H1 (cell line): ENCODE data around the gene PDZK1IP1. TPM values are rescaled to one million over a fixed set of nuclear protein-coding genes. Genes with fewer than 3 reads are reported as not detected.

Experiments used
- CTCF ChIA-PET: fragments of 300-600 bp; sonication (Branson Sonifier 250); formaldehyde crosslinking; loops from one replicate; lab custom pipeline; 2021; ENCODE audit not compliant: partially characterized antibody; lab: Charles Lee
- POLR2A ChIA-PET: fragments of 300-600 bp; sonication (Branson Sonifier 250); formaldehyde crosslinking; loops from one replicate; lab custom pipeline; 2021; ENCODE audit warnings: inconsistent platforms; ENCODE audit not compliant: partially characterized antibody; lab: Charles Lee
- DNase-seq, 2 experiments: peaks; one replicate each; pipeline versions ENCODE4 v3.0.0 to v3.0.0-alpha.2; 2010 to 2022; ENCODE audit warnings: low spot score in 2 of 2, low read depth in 1 of 2, mixed read lengths in 1 of 2
- FAIRE-seq: peaks from 2 replicates; lab custom pipeline; 2011; peaks lifted over from hg19 to GRCh38; lab: Jason Lieb, UNC
- H2AFZ ChIP-seq: 2 replicates; pipeline ENCODE4 v1.8.1; 2012; ENCODE audit warnings: low read length, inconsistent platforms
- H2AK5ac ChIP-seq: 2 replicates; pipeline ENCODE4 v1.6.1; 2013; ENCODE audit warnings: low read depth, low read length
- H2BK120ac ChIP-seq: replicated peaks from 2 replicates; pipeline ENCODE3; 2013; ENCODE audit warnings: low read depth, low read length, inconsistent platforms
- H2BK12ac ChIP-seq: 2 replicates; pipeline ENCODE4 v1.6.1; 2013; ENCODE audit warnings: low read depth, low read length
- H2BK15ac ChIP-seq: 2 replicates; pipeline ENCODE4 v1.6.1; 2013; ENCODE audit warnings: low read length
- H2BK20ac ChIP-seq: 2 replicates; pipeline ENCODE4 v1.6.1; 2013; ENCODE audit warnings: low read length
- H2BK5ac ChIP-seq: 2 replicates; pipeline ENCODE4 v1.6.1; 2013; ENCODE audit warnings: low read depth, low read length
- H3K14ac ChIP-seq: 2 replicates; pipeline ENCODE4 v1.6.1; 2013; ENCODE audit warnings: inconsistent platforms; ENCODE audit not compliant: insufficient read length
- H3K18ac ChIP-seq: 2 replicates; pipeline ENCODE4 v1.6.1; 2013; ENCODE audit warnings: low read length; ENCODE audit errors: extremely low read depth
- H3K23ac ChIP-seq: 2 replicates; pipeline ENCODE4 v1.6.1; 2013; ENCODE audit warnings: inconsistent platforms; ENCODE audit not compliant: insufficient read length
- H3K23me2 ChIP-seq: 2 replicates; pipeline ENCODE4 v1.6.1; 2013; ENCODE audit warnings: low read depth, low read length
- H3K27ac ChIP-seq: 2 replicates; pipeline ENCODE4 v1.6.1; 2011; ENCODE audit warnings: low read depth, low read length, inconsistent platforms
- H3K27me3 ChIP-seq, 4 experiments: replicated peaks in 1 of 4; 1 replicate in 1 of 4; 2 replicates in 3 of 4; pipeline versions ENCODE4 v1.6.1 to v1.8.1; 2011 to 2013; ENCODE audit warnings: low read length in 3 of 4, mild to moderate bottlenecking in 3 of 4, inconsistent platforms in 2 of 4, mixed read lengths in 2 of 4, moderate library complexity in 1 of 4; ENCODE audit not compliant: control insufficient read depth in 3 of 4, insufficient read depth in 3 of 4; ENCODE audit errors: extremely low read depth in 1 of 4
- H3K36me3 ChIP-seq, 4 experiments: 2 replicates each; pipeline versions ENCODE4 v1.6.1 to v1.8.1; 2011 to 2013; ENCODE audit warnings: mild to moderate bottlenecking in 4 of 4, low read length in 3 of 4, moderate library complexity in 2 of 4, control low read depth in 1 of 4, inconsistent platforms in 1 of 4; ENCODE audit not compliant: insufficient read depth in 4 of 4, control insufficient read depth in 2 of 4
- H3K4ac ChIP-seq: replicated peaks from 2 replicates; pipeline ENCODE3; 2013; ENCODE audit warnings: low read length, low read depth, mixed read lengths, inconsistent platforms; ENCODE audit not compliant: insufficient read length
- H3K4me1 ChIP-seq, 4 experiments: replicated peaks in 1 of 4; 1 replicate in 1 of 4; 2 replicates in 3 of 4; pipeline versions ENCODE4 v1.6.1 to v1.8.1; 2011 to 2013; ENCODE audit warnings: low read length in 3 of 4, inconsistent platforms in 2 of 4, mixed read lengths in 1 of 4; ENCODE audit not compliant: insufficient read depth in 4 of 4, control insufficient read depth in 3 of 4
- H3K4me2 ChIP-seq, 2 experiments: 2 replicates each; pipeline versions ENCODE4 v1.6.1 to v1.8.1; 2011 to 2013; ENCODE audit warnings: low read depth in 2 of 2, low read length in 2 of 2, control low read depth in 1 of 2, inconsistent platforms in 1 of 2, mild to moderate bottlenecking in 1 of 2; ENCODE audit not compliant: insufficient read depth in 1 of 2
- H3K4me3 ChIP-seq, 4 experiments: fragments of 200-600, 300-600 bp in 1 of 4; sonication (generic), shearing (Covaris generic), sonication (Bioruptor Twin) in 1 of 4; 2 replicates each; pipeline versions ENCODE4 v1.5.1 to v1.8.1; 2011 to 2016; ENCODE audit warnings: low read length in 4 of 4, low read depth in 3 of 4, control low read depth in 2 of 4, inconsistent platforms in 2 of 4, mild to moderate bottlenecking in 2 of 4, mixed read lengths in 1 of 4, moderate library complexity in 1 of 4; ENCODE audit not compliant: insufficient read depth in 2 of 4; ENCODE audit errors: extremely low read depth in 1 of 4
- H3K56ac ChIP-seq: replicated peaks from 2 replicates; pipeline ENCODE3; 2013; ENCODE audit warnings: low read depth, mild to moderate bottlenecking, mixed read lengths, low read length, inconsistent platforms; ENCODE audit not compliant: insufficient read length
- H3K79me1 ChIP-seq: 2 replicates; pipeline ENCODE4 v1.6.1; 2013; ENCODE audit warnings: low read depth, low read length, control low read depth
- H3K79me2 ChIP-seq, 2 experiments: 2 replicates each; pipeline versions ENCODE4 v1.6.1 to v1.8.1; 2012 to 2013; ENCODE audit warnings: low read length in 2 of 2, mild to moderate bottlenecking in 2 of 2, inconsistent platforms in 1 of 2; ENCODE audit not compliant: insufficient read depth in 2 of 2, control insufficient read depth in 1 of 2
- H3K9ac ChIP-seq, 4 experiments: replicated peaks in 1 of 4; 1 replicate in 1 of 4; 2 replicates in 3 of 4; pipeline versions ENCODE4 v1.6.1 to v1.8.1; 2011 to 2013; ENCODE audit warnings: low read depth in 3 of 4, low read length in 3 of 4, control low read depth in 2 of 4, mild to moderate bottlenecking in 2 of 4, moderate library complexity in 2 of 4, inconsistent platforms in 1 of 4; ENCODE audit errors: extremely low read depth in 1 of 4
- H3K9me3 ChIP-seq, 2 experiments: 2 replicates each; pipeline versions ENCODE4 v1.6.1 to v1.8.1; 2012 to 2013; ENCODE audit warnings: mild to moderate bottlenecking in 2 of 2, moderate library complexity in 2 of 2, control low read depth in 1 of 2, inconsistent platforms in 1 of 2, low read depth in 1 of 2, low read length in 1 of 2, mixed read lengths in 1 of 2; ENCODE audit not compliant: insufficient read depth in 2 of 2
- H4K20me1 ChIP-seq, 2 experiments: replicated peaks in 1 of 2; 2 replicates each; pipeline versions ENCODE3 to v1.8.1; 2011 to 2013; ENCODE audit warnings: inconsistent platforms in 2 of 2, low read length in 2 of 2, mild to moderate bottlenecking in 1 of 2; ENCODE audit not compliant: insufficient read depth in 2 of 2, control insufficient read depth in 1 of 2
- H4K5ac ChIP-seq: 2 replicates; pipeline ENCODE4 v1.6.1; 2013; ENCODE audit warnings: low read length, low read depth, mixed read lengths, inconsistent platforms; ENCODE audit not compliant: insufficient read length
- H4K8ac ChIP-seq: 2 replicates; pipeline ENCODE4 v1.8.0; 2013; ENCODE audit warnings: mild to moderate bottlenecking, moderate library complexity, low read length, inconsistent platforms; ENCODE audit not compliant: insufficient read depth; ENCODE audit errors: extremely low read depth
- H4K91ac ChIP-seq: replicated peaks from 2 replicates; pipeline ENCODE3; 2013; ENCODE audit warnings: low read length, mixed read lengths, inconsistent platforms; ENCODE audit not compliant: insufficient read length
- HDAC6 ChIP-seq: IDR thresholded peaks from one replicate; pipeline ENCODE4 v1.7.1; 2012; ENCODE audit warnings: low read depth, mild to moderate bottlenecking, inconsistent platforms, low read length, moderate library complexity
- SIN3A ChIP-seq, 2 experiments: IDR thresholded peaks in 1 of 2; conservative IDR thresholded peaks in 1 of 2; 2 replicates each; pipeline ENCODE4 v1.6.1; 2011 to 2012; ENCODE audit warnings: low read length in 2 of 2, improper control_type of control experiment in 1 of 2, low read depth in 1 of 2, mild to moderate bottlenecking in 1 of 2
- TAF1 ChIP-seq: IDR thresholded peaks from 2 replicates; pipeline ENCODE4 v1.6.1; 2011; ENCODE audit warnings: mild to moderate bottlenecking, low read depth, low read length
- WGBS, 2 experiments: shearing (Covaris generic) in 1 of 2; methylation state at CpG; one replicate each; pipeline versions ENCODE4 v1.1.6 to v1.1.7; 2013 to 2015; ENCODE audit warnings: low lambda C conversion rate in 2 of 2, mixed read lengths in 2 of 2, inconsistent platforms in 1 of 2, low coverage in 1 of 2, missing lambda C conversion rate in 1 of 2; ENCODE audit not compliant: insufficient replicate concordance in 2 of 2, insufficient coverage in 1 of 2, insufficient read length in 1 of 2; ENCODE audit errors: extremely low coverage in 1 of 2, missing lambda C conversion rate in 1 of 2; 5-methylcytosine and 5-hydroxymethylcytosine counted together
- polyA plus RNA-seq, 7 experiments: library from polyadenylated mRNA; depleted of rRNA in 3 of 7; stranded (reverse) in 5 of 7; unstranded in 2 of 7; fragments of >200 nt in 5 of 7; fragments of 200-250 nt in 2 of 7; gene quantifications; 1 replicate in 5 of 7; 2 replicates in 1 of 7; 4 replicates in 1 of 7; pipeline versions ENCODE4 v1.2.1 to v1.2.3, GENCODE V29; 2011 to 2013; ENCODE audit warnings: missing spikeins in 2 of 7, mixed read lengths in 2 of 7
- total RNA-seq: library from RNA; stranded (reverse); fragmentation: NEBNext Ultra II Directional; extraction: Animal tissue kit (Norgen Biotek cat#: 25700); gene quantifications from 2 replicates; pipeline ENCODE4 v1.2.1, GENCODE V29; 2021

The PDZK1IP1 gene
- total and polyA plus RNA-seq, 2 of the 8 experiments (the other 6 are each of a cell fraction or from before 2014, with no cell fraction given) = 0.17 TPM; not detected in 1

DNA sequence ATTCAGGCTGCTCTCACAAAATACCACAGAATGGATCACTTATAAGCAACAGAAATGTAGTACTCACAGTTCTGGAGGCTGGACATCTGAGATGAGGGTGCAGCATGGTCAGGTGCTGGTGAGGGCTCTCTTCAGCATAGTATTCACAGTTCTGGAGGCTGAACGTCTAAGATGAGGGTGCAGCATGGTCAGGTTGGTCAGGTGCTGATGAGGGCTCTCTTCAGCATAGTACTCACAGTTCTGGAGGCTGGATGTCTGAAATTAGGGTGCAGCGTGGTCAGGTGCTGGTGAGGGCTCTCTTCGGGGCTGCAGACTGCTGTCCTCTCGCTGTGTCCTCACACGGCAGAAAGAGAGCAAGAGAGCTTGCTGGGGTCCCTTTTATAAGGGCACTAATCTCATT, 17.1 kb downstream of the PDZK1IP1 start:
- Histone ChIP-seq H3K79me1 (no peaks in the 10 kb centered on the region), H3K23me2 (no peaks in the 10 kb centered on the region; the same call in 1 of the 2 replicates), H4K20me1 (no peaks in the 10 kb centered on the region), H3K4me1 (no peaks in the 10 kb centered on the region), H3K27me3 (no peaks in the 10 kb centered on the region), H4K91ac (no peak overlapping the region), H3K27ac (no peak overlapping the region), H3K56ac (no peak overlapping the region), H3K4me2 (no peak overlapping the region), H2BK20ac (no peak overlapping the region), H3K23ac (no peak overlapping the region), H3K4ac (no peak overlapping the region), H3K79me2 (no peaks in the 10 kb centered on the region), H2AFZ (no peak overlapping the region), H3K36me3 (no peaks in the 10 kb centered on the region), H4K5ac (no peak overlapping the region), H2BK120ac (no peak overlapping the region), H3K18ac (no peak overlapping the region), H3K9me3 (no peaks in the 10 kb centered on the region), H3K4me3 (no peak overlapping the region), H4K8ac (no peak overlapping the region), H3K14ac (no peak overlapping the region), H2AK5ac (no peak overlapping the region), H3K9ac (no peak overlapping the region), H2BK12ac (no peak overlapping the region), H2BK15ac (no peak overlapping the region), H2BK5ac (no peak overlapping the region)
- DNase-seq (no peak), FAIRE-seq (no peak)
- POLR2A ChIA-PET = no interaction called here
- WGBS, 2 experiments = 95% methylated on average over 5 of the region's 5 CpGs; no CpG with 5 or more reads in 1 of the 2 experiments
- CTCF ChIA-PET = interaction anchor here (0.7 to 13.3 kb wide), 5 partner anchors 12 to 590 kb away, joined by 4 to 207 read pairs (median 4); partner anchors contain the start of gene PDZK1IP1
- TF ChIP-seq SIN3A (conservative IDR thresholded peaks at IDR 0.05 in 1 of 2, IDR thresholded peaks at IDR 0.05 in 1 of 2; ENCODE audit: low read depth in 1 of 2, low read length in 2 of 2) (no peak), TAF1 (no peak), HDAC6 (no peak)
